HUES64 (cell line): Measurements from ENCODE around the gene RPS6KA2.

Experiments
- H3K27ac ChIP-seq: 2 replicates; pipeline ENCODE4 v1.7.0; 2013; ENCODE audit warnings: low read depth, low read length, inconsistent platforms
- H3K27me3 ChIP-seq: 2 replicates; pipeline ENCODE4 v1.6.1; 2013; ENCODE audit warnings: mild to moderate bottlenecking, low read length; ENCODE audit not compliant: insufficient read depth
- H3K36me3 ChIP-seq: 2 replicates; pipeline ENCODE4 v1.6.1; 2013; ENCODE audit warnings: mild to moderate bottlenecking, low read length; ENCODE audit not compliant: insufficient read depth
- H3K4me1 ChIP-seq: 2 replicates; pipeline ENCODE4 v1.6.1; 2013; ENCODE audit warnings: mild to moderate bottlenecking, low read length, moderate library complexity; ENCODE audit not compliant: insufficient read depth
- H3K4me3 ChIP-seq: 2 replicates; pipeline ENCODE4 v1.5.1; 2013; ENCODE audit warnings: mild to moderate bottlenecking, low read length, moderate library complexity
- H3K9ac ChIP-seq: 2 replicates; pipeline ENCODE4 v1.6.1; 2013; ENCODE audit warnings: mild to moderate bottlenecking, low read depth, low read length
- H3K9me3 ChIP-seq: 2 replicates; pipeline ENCODE4 v1.6.1; 2013; ENCODE audit warnings: low read depth, low read length; ENCODE audit not compliant: insufficient read depth
- WGBS: fragments of 150-250, 120-280 bp; methylation state at CpG from one replicate; pipeline ENCODE4 v1.1.7; 2013; ENCODE audit warnings: missing lambda C conversion rate; 5-methylcytosine and 5-hydroxymethylcytosine counted together

The RPS6KA2 gene

DNA sequence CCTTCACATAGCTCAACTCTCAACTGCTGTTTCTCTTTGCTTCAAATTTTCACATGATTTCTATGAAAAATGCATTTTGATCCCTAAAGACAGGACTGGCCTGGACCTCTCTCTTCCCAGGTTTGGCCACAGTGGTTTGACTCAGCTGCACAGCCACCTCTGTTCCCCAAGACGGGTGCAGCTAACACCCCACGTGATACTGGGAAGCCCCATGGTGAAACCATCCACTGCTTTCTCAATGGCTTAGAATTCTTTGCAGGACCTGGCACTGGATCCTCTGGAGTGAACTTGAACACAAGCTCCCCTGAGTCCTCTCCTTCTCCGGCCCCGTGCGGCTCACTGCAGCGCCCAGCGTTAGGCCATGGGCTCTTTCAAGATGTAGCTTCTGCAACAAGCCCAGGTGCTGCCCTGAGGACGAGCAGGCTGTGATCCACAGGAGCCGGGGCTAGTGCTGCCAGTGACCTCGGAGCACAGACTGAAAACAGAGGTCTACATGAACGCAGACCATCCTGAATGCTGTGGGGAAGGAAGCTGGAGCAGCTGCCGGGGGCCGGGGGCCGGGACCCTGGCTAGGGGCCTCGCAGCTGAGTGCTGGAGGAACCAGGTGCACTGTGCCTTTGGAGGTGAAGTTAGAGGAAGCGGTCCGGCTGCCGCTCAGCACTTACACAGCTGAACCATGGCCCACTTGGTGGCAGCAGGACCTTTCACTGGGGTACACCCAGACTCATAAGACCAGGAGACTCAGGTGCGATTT, 185.5 kb downstream of the RPS6KA2 start:
- Histone ChIP-seq H3K27me3 (no peaks in the 10 kb centered on the region), H3K36me3 (no peaks in the 10 kb centered on the region), H3K9me3 (no peaks in the 10 kb centered on the region), H3K4me3 (no peak overlapping the region), H3K27ac (no peak overlapping the region), H3K9ac (no peak overlapping the region), H3K4me1 (no peaks in the 10 kb centered on the region)
- WGBS = 90% methylated on average over 19 of the region's 19 CpGs

GRCh38 chr6:166440729-166441128, 186.3 kb downstream of the RPS6KA2 start:
- Histone ChIP-seq H3K27me3 (no peaks in the 10 kb centered on the region), H3K4me1 (no peaks in the 10 kb centered on the region), H3K27ac (no peak overlapping the region), H3K9ac (no peak overlapping the region), H3K36me3 (no peaks in the 10 kb centered on the region), H3K4me3 (no peak overlapping the region), H3K9me3 (no peaks in the 10 kb centered on the region)
- 96% methylated on average over 15 of the region's 15 CpGs for WGBS

- H3K4me3 ChIP-seq = no peak overlapping the region
- no peak overlapping the region for H3K9ac ChIP-seq
- no peaks in the 10 kb centered on the region for H3K36me3 ChIP-seq
- no peaks in the 10 kb centered on the region for H3K27me3 ChIP-seq
- H3K27ac ChIP-seq = no peak overlapping the region
- no peaks in the 10 kb centered on the region for H3K9me3 ChIP-seq
- H3K4me1 ChIP-seq = no peaks in the 10 kb centered on the region
- 83% methylated on average over 11 of the region's 11 CpGs for WGBS
Observed at GRCh38 chr6:166440106-166440505, 186.9 kb downstream of the RPS6KA2 start.

GRCh38 chr6:166439366-166440091, 187.5 kb downstream of the RPS6KA2 start:
- Histone ChIP-seq H3K27ac (no peak overlapping the region), H3K36me3 (no peaks in the 10 kb centered on the region), H3K27me3 (no peaks in the 10 kb centered on the region), H3K4me3 (no peak overlapping the region), H3K9ac (no peak overlapping the region), H3K4me1 (no peaks in the 10 kb centered on the region), H3K9me3 (no peaks in the 10 kb centered on the region)
- WGBS = 86% methylated on average over 10 of the region's 10 CpGs

DNA sequence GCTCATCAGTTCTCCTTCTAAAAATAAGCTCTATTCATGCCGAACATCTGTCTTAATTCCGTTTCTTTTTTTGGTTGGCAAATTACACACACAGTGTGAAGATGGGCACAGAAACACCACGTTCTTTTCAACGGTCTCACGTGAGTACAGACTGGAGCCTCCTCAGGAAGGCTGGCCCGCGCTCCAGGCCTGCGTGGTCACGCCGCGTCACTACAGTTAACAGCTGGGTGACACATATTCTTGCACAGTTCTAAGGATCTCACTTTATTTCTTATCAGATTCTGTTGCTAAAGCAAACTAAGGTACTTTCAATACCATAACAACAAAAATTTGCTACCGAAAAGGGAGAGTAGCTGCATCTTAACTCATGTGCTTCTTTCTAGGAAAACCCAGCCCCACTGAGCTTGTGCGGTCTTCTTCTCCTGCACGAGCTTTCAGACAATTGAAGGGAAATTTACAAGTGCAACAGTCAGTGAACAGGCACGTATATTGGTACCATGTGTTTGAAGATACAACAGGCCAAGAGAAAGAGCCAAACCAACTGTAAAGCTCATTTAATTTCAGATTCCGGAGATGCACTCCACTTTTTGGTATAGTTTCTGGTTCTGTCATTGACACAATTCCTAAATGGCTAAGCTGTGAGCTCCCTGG, 188.7 kb downstream of the RPS6KA2 start:
- Histone ChIP-seq H3K36me3 (no peaks in the 10 kb centered on the region), H3K9ac (no peak overlapping the region), H3K27ac (no peak overlapping the region), H3K27me3 (no peaks in the 10 kb centered on the region), H3K4me1 (no peaks in the 10 kb centered on the region), H3K9me3 (no peaks in the 10 kb centered on the region), H3K4me3 (no peak overlapping the region)
- 95% methylated on average over 16 of the region's 16 CpGs for WGBS

DNA sequence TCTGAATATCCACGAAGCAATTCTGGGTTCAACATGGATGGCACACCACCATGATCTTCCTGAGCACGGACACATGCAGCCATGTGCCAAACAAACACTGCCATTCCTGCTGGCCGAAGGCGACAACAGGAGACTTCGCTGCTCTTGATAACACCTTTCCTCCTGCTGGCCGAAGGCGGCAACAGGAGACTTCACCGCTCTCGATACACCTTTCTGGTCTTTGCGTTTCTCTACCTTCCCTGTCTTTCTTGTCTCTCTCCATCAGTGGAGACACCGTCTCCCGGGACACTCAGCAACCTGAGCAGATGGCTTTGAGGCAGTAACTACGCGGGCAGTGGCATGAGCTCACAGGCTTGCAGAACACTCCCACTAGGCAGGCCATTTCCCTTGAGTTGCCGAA, 189.4 kb downstream of the RPS6KA2 start:
- H3K27ac ChIP-seq = no peak overlapping the region

GRCh38 chr6:166436195-166437139, 190.6 kb downstream of the RPS6KA2 start:
- Histone ChIP-seq H3K9ac (no peak overlapping the region), H3K27me3 (no peaks in the 10 kb centered on the region), H3K36me3 (0 out of 2 replicates have a peak, but pooled peaks cover 5% of the 10 kb centered on the region), H3K4me1 (no peaks in the 10 kb centered on the region), H3K27ac (no peak overlapping the region), H3K9me3 (no peaks in the 10 kb centered on the region), H3K4me3 (no peak overlapping the region)
- WGBS = 92% methylated on average over 24 of the region's 24 CpGs

More for the DNA sequence above, 189.4 kb downstream of the RPS6KA2 start:
- no peaks in the 10 kb centered on the region for H3K4me1 ChIP-seq
- H3K9ac ChIP-seq = no peak overlapping the region
- H3K9me3 ChIP-seq = no peaks in the 10 kb centered on the region
- H3K36me3 ChIP-seq = no peaks in the 10 kb centered on the region
- no peak overlapping the region for H3K4me3 ChIP-seq
- H3K27me3 ChIP-seq = no peaks in the 10 kb centered on the region
- 86% methylated on average over 15 of the region's 15 CpGs for WGBS

DNA sequence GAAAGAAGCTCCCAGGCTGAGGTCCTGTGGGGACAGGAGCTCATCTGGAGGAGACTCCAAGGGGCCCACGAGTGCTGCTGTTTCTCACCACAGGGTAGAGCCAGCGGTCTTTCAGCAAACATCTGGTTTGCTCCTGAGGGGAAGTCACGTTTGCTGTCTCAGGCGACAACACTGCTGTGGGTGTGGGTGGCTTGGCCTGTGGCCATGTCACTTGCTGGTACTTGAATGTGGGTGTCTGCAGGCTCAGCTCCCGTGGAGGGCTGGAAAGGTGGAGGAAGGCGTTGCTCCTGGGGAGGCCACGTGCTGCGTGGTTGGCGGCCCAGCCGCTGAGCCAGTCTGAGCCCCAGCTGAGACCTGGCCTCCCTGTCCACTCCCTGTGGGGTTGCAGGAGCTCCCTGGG, 191.5 kb downstream of the RPS6KA2 start:
- no peaks in the 10 kb centered on the region for H3K9me3 ChIP-seq
- H3K9ac ChIP-seq = no peak overlapping the region
- 90% methylated on average over 10 of the region's 10 CpGs for WGBS
- H3K4me3 ChIP-seq = no peak overlapping the region
- 0 out of 2 replicates have a peak, but pooled peaks cover 5% of the 10 kb centered on the region for H3K36me3 ChIP-seq
- H3K27ac ChIP-seq = no peak overlapping the region
- no peaks in the 10 kb centered on the region for H3K27me3 ChIP-seq
- no peaks in the 10 kb centered on the region for H3K4me1 ChIP-seq

DNA sequence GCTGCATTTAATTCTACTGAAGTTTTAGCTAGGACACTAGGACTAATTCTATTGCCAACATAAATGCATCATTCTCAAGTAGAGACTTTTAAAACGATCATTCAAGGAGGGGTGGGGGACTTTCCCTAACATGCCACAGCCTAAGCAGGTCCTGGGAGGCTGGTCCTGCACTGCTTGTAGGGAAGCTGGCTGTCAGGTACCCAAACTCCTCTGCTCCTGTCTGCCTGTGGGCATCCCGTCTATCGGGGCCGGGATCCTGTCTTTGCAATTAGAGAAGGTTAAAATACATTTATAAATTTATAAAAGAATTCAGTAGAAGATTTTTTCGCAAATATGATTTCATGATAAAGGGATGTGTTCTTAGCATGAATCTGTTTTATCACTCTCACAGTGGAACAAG, 192.7 kb downstream of the RPS6KA2 start:
- Histone ChIP-seq H3K4me1 (no peaks in the 10 kb centered on the region), H3K9me3 (no peaks in the 10 kb centered on the region), H3K27ac (no peak overlapping the region), H3K27me3 (no peaks in the 10 kb centered on the region), H3K36me3 (0 out of 2 replicates have a peak, but pooled peaks cover 5% of the 10 kb centered on the region), H3K9ac (no peak overlapping the region), H3K4me3 (no peak overlapping the region)
- WGBS = 88% methylated on average over 3 of the region's 5 CpGs

DNA sequence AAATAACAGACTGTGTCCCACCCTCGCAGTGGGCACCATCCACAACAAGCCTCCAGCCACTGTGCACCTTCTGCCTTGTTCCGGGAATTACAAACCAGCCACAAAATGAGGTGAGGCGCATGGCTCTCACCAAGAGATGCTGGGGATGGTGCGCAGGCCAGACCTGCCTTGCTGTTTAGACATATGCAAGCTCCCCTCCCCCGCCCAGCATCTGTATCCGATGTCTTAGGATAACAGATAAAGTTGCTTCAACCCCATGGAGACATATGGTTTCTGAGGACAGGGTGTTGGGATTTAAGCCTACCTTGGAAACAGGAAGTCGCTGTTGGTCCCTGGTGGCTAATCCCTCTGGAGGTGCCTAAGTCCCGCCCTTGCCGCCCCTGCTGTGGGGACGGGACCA, 194.0 kb downstream of the RPS6KA2 start:
- 0 out of 2 replicates have a peak, but pooled peaks cover 5% of the 10 kb centered on the region for H3K36me3 ChIP-seq
- no peaks in the 10 kb centered on the region for H3K9me3 ChIP-seq
- 93% methylated on average over 10 of the region's 10 CpGs for WGBS
- H3K4me1 ChIP-seq = no peaks in the 10 kb centered on the region
- H3K4me3 ChIP-seq = no peak overlapping the region
- no peaks in the 10 kb centered on the region for H3K27me3 ChIP-seq
- H3K9ac ChIP-seq = no peak overlapping the region
- H3K27ac ChIP-seq = no peak overlapping the region
